Astrocyte of the cerebellum (primary cell): ENCODE results near the gene OR2AJ1.
"Not testable (repeated sequence)": the region's sequence is repeated elsewhere in the genome, so short reads cannot be mapped to it uniquely, and the experiment has no call there.

ENCODE experiments used
- DNase-seq: peaks from one replicate; pipeline ENCODE4 v3.0.0-alpha.2; 2011; ENCODE audit warnings: low read depth
- H3K4me3 ChIP-seq: 2 replicates; pipeline ENCODE4 v1.5.1; 2011; ENCODE audit warnings: mild to moderate bottlenecking, low read depth, low read length, moderate library complexity
- CTCF ChIP-seq: IDR thresholded peaks from 2 replicates; pipeline ENCODE4 v1.5.1; 2012; ENCODE audit warnings: low read length, low read depth, moderate library complexity, mild to moderate bottlenecking; ENCODE audit errors: missing control alignments
- in situ Hi-C: cut with HindIII; loops from 2 replicates; pipeline ENCODE4 v1.10.0; 2017; ENCODE audit warnings: low sequenced_read_pairs

The OR2AJ1 gene

GRCh38 chr1:247923941-247924340 lies 748 bp upstream of the OR2AJ1 start:
- no peak for TF ChIP-seq CTCF
- in situ Hi-C loops = no loop called here
- no peak overlapping the region for H3K4me3 ChIP-seq
- DNase-seq = no peak

DNA sequence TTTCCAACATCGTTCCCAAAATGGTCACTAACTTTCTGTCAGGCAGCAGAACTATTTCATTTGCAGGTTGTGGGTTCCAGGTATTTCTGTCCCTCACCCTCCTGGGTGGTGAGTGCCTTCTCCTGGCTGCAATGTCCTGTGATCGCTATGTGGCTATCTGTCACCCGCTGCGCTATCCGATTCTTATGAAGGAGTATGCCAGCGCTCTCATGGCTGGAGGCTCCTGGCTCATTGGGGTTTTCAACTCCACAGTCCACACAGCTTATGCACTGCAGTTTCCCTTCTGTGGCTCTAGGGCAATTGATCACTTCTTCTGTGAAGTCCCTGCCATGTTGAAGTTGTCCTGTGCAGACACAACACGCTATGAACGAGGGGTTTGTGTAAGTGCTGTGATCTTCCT lies 9.3 kb downstream of the OR2AJ1 start:
- DNase-seq = no peak
- TF ChIP-seq CTCF = no peak
- no peak overlapping the region for H3K4me3 ChIP-seq
- in situ Hi-C loops = no loop called here

DNA sequence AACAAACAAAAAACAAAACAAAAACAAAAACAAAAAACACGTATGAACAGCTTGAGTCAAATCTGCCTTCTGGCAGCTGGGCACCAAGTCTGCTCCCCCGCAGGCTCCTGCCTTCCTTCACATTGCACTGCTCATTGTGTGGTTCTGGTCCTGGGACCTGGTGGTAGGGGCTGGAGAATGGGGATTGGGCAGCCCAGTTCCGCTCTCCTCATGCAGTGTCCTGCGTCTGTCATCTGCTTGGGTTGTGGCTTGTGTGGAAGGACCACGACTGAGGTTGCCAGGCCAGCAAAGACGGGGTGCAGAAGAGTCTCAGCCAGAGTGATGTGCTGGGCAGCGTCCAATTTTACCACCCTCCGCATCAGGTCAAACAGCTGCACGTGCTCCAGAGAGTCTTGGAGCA lies 11.1 kb downstream of the OR2AJ1 start:
- in situ Hi-C loops = no loop called here
- DNase-seq = no peak
- no peak overlapping the region for H3K4me3 ChIP-seq
- TF ChIP-seq CTCF = no peak

DNA sequence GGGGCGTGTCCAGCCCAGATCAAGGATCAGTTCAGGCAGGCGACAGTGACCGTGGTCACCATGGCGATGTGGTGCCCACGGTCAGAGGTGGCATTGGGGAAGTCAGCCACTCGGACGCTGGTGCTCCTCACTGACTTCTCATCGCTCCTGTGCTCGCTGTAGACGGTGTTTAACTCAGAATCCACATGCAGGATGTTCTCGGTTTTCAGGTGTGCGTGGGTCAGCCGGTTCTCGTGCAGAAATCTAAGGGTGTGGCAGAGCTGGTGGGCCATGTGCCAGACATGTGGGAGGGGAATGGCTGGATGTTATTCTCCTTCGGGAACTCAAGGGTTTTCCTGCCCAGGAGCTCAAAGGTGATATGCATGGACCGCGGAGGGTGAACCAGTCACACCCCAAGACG lies 11.7 kb downstream of the OR2AJ1 start:
- no peak for TF ChIP-seq CTCF
- in situ Hi-C loops = no loop called here
- H3K4me3 ChIP-seq = no peak overlapping the region
- DNase-seq = no peak

DNA sequence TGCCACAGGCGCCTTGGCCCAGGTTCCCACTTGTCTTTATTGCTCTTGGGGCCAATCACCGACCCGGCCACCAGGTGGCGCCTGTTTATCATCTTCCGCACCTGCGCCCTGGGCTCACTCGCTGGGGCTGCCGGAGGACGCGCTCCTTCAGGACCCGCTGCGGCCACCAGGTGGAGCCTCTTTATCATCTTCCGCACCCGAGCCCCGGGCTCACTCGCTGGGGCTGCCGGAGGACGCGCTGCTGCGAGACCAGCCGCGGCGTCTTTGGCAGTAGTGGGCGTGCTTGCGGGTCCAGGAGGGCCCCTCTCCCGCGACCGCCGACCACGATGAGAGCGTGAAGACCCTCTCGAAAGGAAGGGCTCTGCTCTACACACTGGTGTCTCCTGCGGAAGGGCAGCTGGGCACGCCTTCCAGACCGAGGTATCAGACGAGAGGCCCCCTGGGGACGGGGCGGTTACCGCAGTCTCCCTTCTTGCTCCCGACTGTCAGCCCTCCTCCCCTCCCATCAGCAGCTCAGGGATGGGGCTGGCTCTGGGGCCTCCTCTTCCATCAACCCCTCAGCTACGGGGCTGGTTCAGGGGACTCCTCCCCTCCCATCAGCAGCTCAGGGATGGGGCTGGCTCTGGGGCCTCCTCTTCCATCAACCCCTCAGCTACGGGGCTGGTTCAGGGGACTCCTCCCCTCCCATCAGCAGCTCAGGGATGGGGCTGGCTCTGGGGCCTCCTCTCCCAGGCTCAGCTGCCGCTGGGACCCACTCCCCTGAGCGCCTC lies 12.5 kb downstream of the OR2AJ1 start:
- peak; percentile 81 for TF ChIP-seq CTCF
- peak overlapping the region; percentile 51 for H3K4me3 ChIP-seq
- in situ Hi-C loops = not testable (repeated sequence)
- peak; percentile 27 for DNase-seq

DNA sequence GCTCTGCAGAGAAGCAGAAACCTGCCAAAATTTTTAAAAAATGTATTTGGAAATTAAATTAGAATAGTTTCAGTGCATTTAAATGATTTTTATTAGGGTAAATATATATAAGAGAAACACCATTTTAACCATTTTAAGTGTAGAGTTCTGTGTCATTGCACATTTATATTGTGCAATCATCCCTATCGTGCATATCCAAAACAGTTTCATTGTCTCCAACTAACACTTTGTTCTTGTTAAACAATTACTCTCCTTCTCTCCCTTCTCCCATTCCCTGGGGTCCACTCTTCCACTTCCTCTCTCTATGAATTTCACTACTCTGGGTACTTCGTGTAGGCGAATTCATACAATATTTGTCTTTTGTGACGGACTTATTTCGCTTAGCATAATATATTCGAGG lies 17.9 kb downstream of the OR2AJ1 start:
- no peak for TF ChIP-seq CTCF
- no peak overlapping the region for H3K4me3 ChIP-seq
- in situ Hi-C loops = no loop called here
- DNase-seq = no peak

GRCh38 chr1:247948558-247948957 lies 23.9 kb downstream of the OR2AJ1 start, which contains the start of gene OR2L8:
OR2L8 (plus strand) TSS chr1:247948858; CDS start chr1:247948858, 0 bp downstream.
- no peak for DNase-seq
- H3K4me3 ChIP-seq = no peak within 1 kb of the TSS
- no peak for TF ChIP-seq CTCF
- in situ Hi-C loops = no loop called here
